HG03139 (cell line): ENCODE measurements around the gene SMIM41.
A peak's percentile ranks its signal among the peaks of the same experiment; 100 is the strongest.

Experiments used
- ATAC-seq: cut with Tn5 transposase; IDR thresholded peaks from one replicate; pipeline ENCODE4 v1.9.1; 2021; ENCODE audit not compliant: unreplicated experiment

Gene SMIM41

DNA sequence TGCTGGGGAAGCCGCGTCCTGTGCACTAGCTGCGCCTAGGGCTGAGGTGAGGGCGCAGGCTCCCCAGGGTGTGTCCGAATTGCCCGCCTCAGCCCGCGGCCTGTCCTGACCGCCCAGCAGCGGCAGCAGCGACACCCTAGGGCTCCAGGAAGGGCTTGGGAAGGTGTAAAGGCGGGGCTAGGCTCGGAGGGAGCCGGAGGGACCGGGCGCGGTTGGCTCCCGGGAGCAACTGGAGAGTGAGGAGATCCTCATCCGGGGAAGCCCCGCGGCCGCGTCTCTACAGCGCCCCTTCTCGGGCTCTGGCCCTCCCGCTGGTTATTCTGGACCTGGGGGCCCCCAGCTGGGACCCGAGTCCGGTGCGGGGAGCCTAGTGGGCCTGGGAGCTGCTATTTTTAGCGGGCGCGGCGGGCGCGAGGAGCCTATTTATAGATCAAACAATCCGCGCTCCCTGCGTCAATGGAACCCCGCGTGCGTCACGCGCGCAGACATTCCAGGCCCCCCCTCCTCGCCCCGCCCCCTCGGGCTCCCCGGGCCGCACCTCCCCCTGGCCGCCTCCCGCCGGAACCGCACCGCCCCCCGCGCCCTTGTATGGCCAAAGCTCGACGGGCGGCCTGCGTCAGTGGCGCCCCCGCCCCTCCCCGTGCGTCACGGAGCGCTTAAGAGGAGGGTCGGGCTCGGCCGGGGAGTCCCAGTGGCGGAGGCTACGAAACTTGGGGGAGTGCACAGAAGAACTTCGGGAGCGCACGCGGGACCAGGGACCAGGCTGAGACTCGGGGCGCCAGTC, 28.6 kb upstream of the SMIM41 start, which contains the start of gene NR4A1:
TSS of gene NR4A1 (plus strand) at position 685 of the 784 bp plus-strand sequence. CDS start 2,887 bp downstream, outside the sequence.
- ATAC-seq = peak; percentile 75

GRCh38 chr12:52052468-52053186, 26.9 kb upstream of the SMIM41 start:
- ATAC-seq = no peak

GRCh38 chr12:52053536-52054209, 25.8 kb upstream of the SMIM41 start:
- no peak for ATAC-seq

GRCh38 chr12:52054231-52054832, 25.2 kb upstream of the SMIM41 start:
- no peak for ATAC-seq

DNA sequence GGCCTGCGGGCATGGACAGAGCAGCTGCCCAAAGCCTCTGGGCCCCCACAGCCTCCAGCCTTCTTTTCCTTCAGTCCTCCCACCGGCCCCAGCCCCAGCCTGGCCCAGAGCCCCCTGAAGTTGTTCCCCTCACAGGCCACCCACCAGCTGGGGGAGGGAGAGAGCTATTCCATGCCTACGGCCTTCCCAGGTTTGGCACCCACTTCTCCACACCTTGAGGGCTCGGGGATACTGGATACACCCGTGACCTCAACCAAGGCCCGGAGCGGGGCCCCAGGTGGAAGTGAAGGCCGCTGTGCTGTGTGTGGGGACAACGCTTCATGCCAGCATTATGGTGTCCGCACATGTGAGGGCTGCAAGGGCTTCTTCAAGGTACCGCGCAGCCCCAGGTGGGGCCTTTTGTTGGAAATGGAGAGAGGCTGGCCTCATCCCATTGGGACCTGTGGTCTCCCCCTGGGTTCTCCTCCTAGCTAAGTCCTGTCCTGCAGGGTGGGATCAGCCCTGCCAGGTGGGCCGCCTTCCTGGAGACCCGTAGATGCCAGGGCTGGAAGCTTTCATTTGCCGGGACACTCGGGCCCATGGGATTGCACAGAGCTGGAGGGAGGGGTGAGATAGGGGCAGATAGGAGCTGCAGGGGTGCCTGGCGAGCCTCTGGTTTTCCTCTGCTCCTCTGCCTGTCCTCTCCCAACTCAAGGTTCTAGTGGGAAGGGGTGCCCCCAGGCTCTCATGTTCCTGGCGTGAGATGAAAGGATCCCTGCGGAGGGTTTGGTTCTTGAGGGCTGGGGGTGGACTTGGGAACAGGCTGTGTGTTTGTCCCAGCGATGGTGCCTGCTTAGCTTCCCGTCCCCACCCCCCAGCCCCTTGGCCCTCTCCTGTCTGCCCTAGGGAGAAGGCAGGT, 24.4 kb upstream of the SMIM41 start:
- ATAC-seq = no peak

DNA sequence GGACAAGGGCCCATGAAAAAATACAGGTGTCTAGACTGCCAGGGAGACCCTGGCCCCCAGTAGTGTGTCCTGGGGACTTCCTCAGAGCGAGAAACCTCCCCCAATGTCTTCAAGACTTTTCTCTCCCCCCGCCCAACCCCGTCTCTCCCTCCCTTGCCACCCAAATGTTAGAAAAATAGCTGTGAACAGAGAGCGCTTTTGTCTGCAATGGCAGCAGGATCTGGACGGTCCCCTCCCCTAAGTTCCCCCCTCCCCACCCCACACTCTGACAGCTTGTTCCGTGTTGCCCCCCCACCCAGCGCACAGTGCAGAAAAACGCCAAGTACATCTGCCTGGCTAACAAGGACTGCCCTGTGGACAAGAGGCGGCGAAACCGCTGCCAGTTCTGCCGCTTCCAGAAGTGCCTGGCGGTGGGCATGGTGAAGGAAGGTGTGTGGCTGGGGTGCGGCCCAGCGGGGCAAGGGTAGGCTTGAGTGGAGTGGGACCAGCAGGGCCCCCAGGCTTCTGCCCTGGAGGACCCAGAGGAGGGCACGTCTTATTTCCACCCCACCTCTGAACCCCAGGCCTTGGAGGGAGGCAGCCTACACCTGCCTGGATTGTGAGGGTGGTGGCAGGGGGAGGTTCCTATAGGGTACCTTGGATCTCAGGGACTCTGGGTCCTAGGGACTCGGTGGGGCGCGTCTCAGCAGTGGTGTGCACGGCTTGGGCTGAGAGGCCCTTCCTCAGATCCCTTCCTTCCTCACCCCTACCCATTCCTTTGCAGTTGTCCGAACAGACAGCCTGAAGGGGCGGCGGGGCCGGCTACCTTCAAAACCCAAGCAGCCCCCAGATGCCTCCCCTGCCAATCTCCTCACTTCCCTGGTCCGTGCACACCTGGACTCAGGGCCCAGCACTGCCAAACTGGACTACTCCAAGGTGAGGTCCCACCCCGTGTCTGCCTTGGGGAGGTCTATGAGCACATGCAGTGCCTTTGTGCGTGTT, 23.5 kb upstream of the SMIM41 start:
- ATAC-seq = no peak

GRCh38 chr12:52056801-52057637, 22.5 kb upstream of the SMIM41 start:
- ATAC-seq = no peak

GRCh38 chr12:52057638-52058576, 21.6 kb upstream of the SMIM41 start:
- ATAC-seq = no peak

- no peak for ATAC-seq
These were observed 20.7 kb upstream of the SMIM41 start for GRCh38 chr12:52058631-52059361.

- ATAC-seq = no peak
These were observed 19.7 kb upstream of the SMIM41 start for GRCh38 chr12:52059582-52060497.

DNA sequence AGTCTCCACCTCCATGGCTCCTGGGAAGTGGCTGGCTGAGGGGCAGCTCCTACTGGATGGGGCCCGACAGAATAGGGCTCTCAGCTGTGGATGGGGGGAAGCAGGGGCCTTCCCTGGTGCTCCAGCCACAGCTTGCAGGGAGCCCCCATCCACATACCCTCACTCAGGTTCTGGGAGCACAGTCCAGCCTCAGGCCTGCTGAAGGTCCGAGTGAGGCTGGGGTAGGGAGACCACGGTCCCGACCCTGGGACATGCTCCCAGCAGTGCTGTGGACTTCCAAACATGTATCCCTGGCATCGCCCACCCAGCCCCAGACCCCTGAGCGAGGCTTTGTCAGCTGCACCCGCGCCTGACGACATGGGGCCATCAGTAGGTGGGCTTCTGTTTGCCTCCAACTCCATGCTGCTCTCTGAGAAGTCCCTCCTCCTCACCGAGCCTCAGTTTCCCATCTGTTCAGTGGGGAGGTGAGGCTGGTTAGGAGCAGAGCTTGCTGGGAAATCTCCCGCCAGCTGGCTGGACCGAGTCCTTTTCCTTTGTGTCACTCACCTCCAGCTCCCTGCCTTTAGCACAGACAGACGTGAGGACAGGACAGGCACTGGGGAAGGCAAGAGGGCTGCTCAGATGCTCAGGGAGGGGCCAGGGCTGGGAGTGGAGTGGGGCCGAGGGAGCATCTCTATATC, 18.9 kb upstream of the SMIM41 start:
- ATAC-seq = no peak

DNA sequence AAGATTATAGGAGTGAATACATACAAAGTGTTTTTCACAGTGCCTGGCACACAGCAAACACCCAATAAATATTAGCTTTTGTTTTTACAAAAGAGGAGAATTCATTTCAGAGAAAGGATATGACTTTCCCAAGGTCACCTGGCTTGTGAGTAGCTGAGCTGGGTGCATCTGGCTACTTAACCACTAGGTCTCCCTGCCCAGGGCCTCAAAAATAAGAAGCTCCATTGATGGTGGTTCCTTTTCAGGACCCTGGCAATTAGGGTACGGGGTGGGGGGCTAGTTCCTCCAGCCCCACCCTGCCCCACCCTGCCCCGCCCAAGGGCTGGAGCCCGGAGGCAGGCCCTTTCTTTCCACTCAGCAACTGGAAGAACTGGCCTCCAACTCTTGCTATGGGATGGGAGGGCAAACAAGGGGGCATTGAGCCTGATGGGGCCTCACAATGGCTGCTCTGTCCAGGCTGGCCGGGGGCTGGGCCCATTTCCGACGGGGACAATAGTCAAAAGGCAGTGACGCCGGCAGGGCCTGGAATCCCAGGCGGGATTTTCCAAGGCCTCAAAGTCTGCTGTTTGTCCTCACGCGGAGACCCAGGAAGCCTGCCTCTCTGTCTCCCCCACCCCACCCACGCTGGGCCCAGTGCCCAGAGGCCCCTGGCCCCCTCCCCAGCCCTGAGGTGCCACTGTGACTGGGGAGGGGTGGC, 17.9 kb upstream of the SMIM41 start:
- no peak for ATAC-seq

GRCh38 chr12:52062167-52063081, 17.1 kb upstream of the SMIM41 start:
- ATAC-seq = no peak
